ENCODE results near the gene DUSP19. TPM values are rescaled to one million over a fixed set of nuclear protein-coding genes. Genes with fewer than 3 reads are reported as not detected.
A peak's percentile ranks its signal among the peaks of the same experiment; 100 is the strongest.

The DUSP19 gene
- total RNA-seq, 1 experiment from 2014 or later, result 3.6 TPM

- Histone ChIP-seq H3K9me3 (no peaks in the 10 kb centered on the region), H3K27me3 (replicated peaks; ENCODE audit: control insufficient read depth, insufficient read depth, low read length) (no peaks in the 10 kb centered on the region), H3K36me3 (ENCODE audit: control insufficient read depth, insufficient read depth, low read length) (no peaks in the 10 kb centered on the region), H3K4me1 (0 out of 2 replicates have a peak, but pooled peaks cover 5% of the 10 kb centered on the region), H3K4me3 (ENCODE audit: low read depth, low read length) (peak overlapping the region; percentile 73)
- Mint-ChIP-seq H3K4me3 (ENCODE audit: unreplicated experiment) (peak overlapping the region; percentile 96), H3K27me3 (ENCODE audit: insufficient read depth, unreplicated experiment) (no peaks in the 10 kb centered on the region), H3K9me3 (ENCODE audit: unreplicated experiment) (no peaks in the 10 kb centered on the region), H3K36me3 (ENCODE audit: insufficient read depth, unreplicated experiment) (peaks cover 18% of the 10 kb centered on the region), H3K4me1 (ENCODE audit: low read depth, unreplicated experiment) (peaks cover 14% of the 10 kb centered on the region), H3K27ac (ENCODE audit: unreplicated experiment) (peak overlapping the region; percentile 98)
- intact Hi-C loops (cut with micrococcal nuclease; ENCODE audit: unreplicated experiment), result loop anchor here (5.0 kb wide), 1 partner anchor 141 kb away; no protein-coding TSS in a partner anchor
- no peak for TF ChIP-seq CTCF (IDR thresholded peaks at IDR 0.05; ENCODE audit: insufficient read depth in 1 of 2, low read depth in 1 of 2, low read length in 1 of 2, severe bottlenecking in 1 of 2, unreplicated experiment in 1 of 2)
- ChIA-PET CTCF (no interaction called here), POLR2A (no interaction called here)
- DNase-seq, result peak in 1 of 2 experiments; percentile 5
- BruUV-seq (replicated peaks), result TSS peak; percentile 76
Observed at GRCh38 chr2:183123117-183123958, 44.8 kb downstream of the DUSP19 start.

GRCh38 chr2:183123959-183124221, 45.3 kb downstream of the DUSP19 start:
- H3K4me1 Mint-ChIP-seq (ENCODE audit: low read depth, unreplicated experiment), result peaks cover 14% of the 10 kb centered on the region
- intact Hi-C loops (cut with micrococcal nuclease; ENCODE audit: unreplicated experiment), result loop anchor here (1.0 to 5.0 kb wide), 4 partner anchors 46 to 142 kb away; partner anchors contain the start of genes DUSP19 and NCKAP1

More at GRCh38 chr2:183123959-183124221, 45.3 kb downstream of the DUSP19 start:
- H3K9me3 Mint-ChIP-seq (ENCODE audit: unreplicated experiment), result no peaks in the 10 kb centered on the region
- H3K27ac Mint-ChIP-seq (ENCODE audit: unreplicated experiment), result peak overlapping the region; percentile 98
- no TSS peak for BruUV-seq (replicated peaks)
- no peak for DNase-seq
- Histone ChIP-seq H3K9me3 (no peaks in the 10 kb centered on the region), H3K27me3 (replicated peaks; ENCODE audit: control insufficient read depth, insufficient read depth, low read length) (no peaks in the 10 kb centered on the region), H3K36me3 (ENCODE audit: control insufficient read depth, insufficient read depth, low read length) (no peaks in the 10 kb centered on the region), H3K4me1 (0 out of 2 replicates have a peak, but pooled peaks cover 5% of the 10 kb centered on the region), H3K4me3 (ENCODE audit: low read depth, low read length) (peak overlapping the region; percentile 73)
- H3K36me3 Mint-ChIP-seq (ENCODE audit: insufficient read depth, unreplicated experiment), result peaks cover 22% of the 10 kb centered on the region
- peak overlapping the region; percentile 96 for H3K4me3 Mint-ChIP-seq (ENCODE audit: unreplicated experiment)
- ChIA-PET CTCF (no interaction called here), POLR2A (no interaction called here)
- TF ChIP-seq CTCF (IDR thresholded peaks at IDR 0.05; ENCODE audit: insufficient read depth in 1 of 2, low read depth in 1 of 2, low read length in 1 of 2, severe bottlenecking in 1 of 2, unreplicated experiment in 1 of 2), result no peak
- H3K27me3 Mint-ChIP-seq (ENCODE audit: insufficient read depth, unreplicated experiment), result no peaks in the 10 kb centered on the region
